H7 (cell line): ENCODE data around the gene COMTD1. TPM values are rescaled to one million over a fixed set of nuclear protein-coding genes. Genes with fewer than 3 reads are reported as not detected.
A peak's percentile ranks its signal among the peaks of the same experiment; 100 is the strongest.

Experiments
- DNase-seq: peaks from one replicate; pipeline ENCODE4 v3.0.0; 2012
- H3K27me3 ChIP-seq: 2 replicates; pipeline ENCODE4 v1.6.0; 2011; ENCODE audit warnings: mild to moderate bottlenecking, low read length; ENCODE audit not compliant: control insufficient read depth, insufficient read depth
- H3K36me3 ChIP-seq: replicated peaks from 2 replicates; pipeline ENCODE4 v1.5.1; 2011; ENCODE audit warnings: low read length; ENCODE audit not compliant: control insufficient read depth, insufficient read depth
- H3K4me3 ChIP-seq: 2 replicates; pipeline ENCODE4 v1.5.1; 2011; ENCODE audit warnings: low read depth, mild to moderate bottlenecking, control low read depth, low read length, moderate library complexity; ENCODE audit not compliant: insufficient read depth
- total RNA-seq: library from RNA; depleted of rRNA; stranded (reverse); fragments of >200 nt; shearing (Covaris generic); gene quantifications from 2 replicates; pipeline ENCODE4 v1.2.3, GENCODE V29; 2014; rRNA removed

The COMTD1 gene
- 21.3 and 36.6 TPM in 2 replicates for total RNA-seq

- peak; percentile 98 for DNase-seq
- H3K27me3 ChIP-seq: no peaks in the 10 kb centered on the region
- H3K4me3 ChIP-seq: peak within 1 kb of the TSS; percentile 61
- H3K36me3 ChIP-seq: peaks cover 13% of the 10 kb centered on the region
These were observed at the start of gene COMTD1 for GRCh38 chr10:75235375-75236177. COMTD1 (minus strand) TSS chr10:75235957; CDS start chr10:75235928, 29 bp downstream.

- Histone ChIP-seq H3K4me3 (peak overlapping the region; percentile 52), H3K27me3 (peaks cover 9% of the 10 kb centered on the region), H3K36me3 (no peaks in the 10 kb centered on the region)
- DNase-seq: peak; percentile 22
These were observed 48.1 kb upstream of the COMTD1 start for GRCh38 chr10:75283671-75284470.

- H3K4me3 ChIP-seq: peak overlapping the region; percentile 52
- no peaks in the 10 kb centered on the region for H3K36me3 ChIP-seq
- DNase-seq: peak; percentile 77
- H3K27me3 ChIP-seq: peaks cover 9% of the 10 kb centered on the region
These were observed 47.4 kb upstream of the COMTD1 start for GRCh38 chr10:75283078-75283670.

- peak; percentile 16 for DNase-seq
- Histone ChIP-seq H3K4me3 (no peak overlapping the region), H3K36me3 (no peaks in the 10 kb centered on the region), H3K27me3 (peaks cover 9% of the 10 kb centered on the region)
These were observed 46.2 kb upstream of the COMTD1 start for GRCh38 chr10:75281974-75282373.

- Histone ChIP-seq H3K4me3 (no peak overlapping the region), H3K27me3 (peaks cover 14% of the 10 kb centered on the region), H3K36me3 (no peaks in the 10 kb centered on the region)
- no peak for DNase-seq
These were observed 44.5 kb upstream of the COMTD1 start for GRCh38 chr10:75280236-75280635.

GRCh38 chr10:75276069-75276872 lies 40.5 kb upstream of the COMTD1 start:
- peak; percentile 68 for DNase-seq

GRCh38 chr10:75272896-75273295 lies 37.1 kb upstream of the COMTD1 start:
- Histone ChIP-seq H3K4me3 (no peak overlapping the region), H3K36me3 (no peaks in the 10 kb centered on the region), H3K27me3 (peaks cover 5% of the 10 kb centered on the region; the same call in 1 of the 2 replicates)
- DNase-seq: peak; percentile 22

More at GRCh38 chr10:75276069-75276872, 40.5 kb upstream of the COMTD1 start:
- Histone ChIP-seq H3K36me3 (no peaks in the 10 kb centered on the region), H3K27me3 (peaks cover 7% of the 10 kb centered on the region), H3K4me3 (0 out of 2 replicates have a peak overlapping the region, but pooled peaks have one; percentile 9)

- peak; percentile 36 for DNase-seq
- Histone ChIP-seq H3K4me3 (no peak overlapping the region), H3K27me3 (peaks cover 5% of the 10 kb centered on the region; the same call in 1 of the 2 replicates), H3K36me3 (no peaks in the 10 kb centered on the region)
These were observed 36.3 kb upstream of the COMTD1 start for GRCh38 chr10:75272094-75272493.

GRCh38 chr10:75269605-75270004 lies 33.8 kb upstream of the COMTD1 start:
- Histone ChIP-seq H3K4me3 (no peak overlapping the region), H3K36me3 (no peaks in the 10 kb centered on the region), H3K27me3 (no peaks in the 10 kb centered on the region)
- DNase-seq: peak; percentile 28

GRCh38 chr10:75266945-75267344 lies 31.2 kb upstream of the COMTD1 start:
- Histone ChIP-seq H3K4me3 (no peak overlapping the region), H3K27me3 (no peaks in the 10 kb centered on the region), H3K36me3 (no peaks in the 10 kb centered on the region)
- no peak for DNase-seq

- H3K36me3 ChIP-seq: no peaks in the 10 kb centered on the region
- H3K4me3 ChIP-seq: no peak overlapping the region
- DNase-seq: peak; percentile 23
- H3K27me3 ChIP-seq: no peaks in the 10 kb centered on the region
These were observed 30.1 kb upstream of the COMTD1 start for GRCh38 chr10:75265856-75266255.

GRCh38 chr10:75263806-75264205 lies 28.0 kb upstream of the COMTD1 start:
- no peaks in the 10 kb centered on the region for H3K27me3 ChIP-seq
- DNase-seq: peak; percentile 11
- no peaks in the 10 kb centered on the region for H3K36me3 ChIP-seq
- H3K4me3 ChIP-seq: no peak overlapping the region

GRCh38 chr10:75261813-75262705 lies 26.3 kb upstream of the COMTD1 start:
- Histone ChIP-seq H3K4me3 (no peak overlapping the region), H3K27me3 (no peaks in the 10 kb centered on the region), H3K36me3 (no peaks in the 10 kb centered on the region)
- DNase-seq: peak; percentile 53
